Activated T-helper 17 cell treated with anti-CD3 and anti-CD28 coated beads, Interleukin-2, amount 50 U/mL, for 72 hours (primary cell): ENCODE data around the gene WWOX. TPM values are rescaled to one million over a fixed set of nuclear protein-coding genes. Genes with fewer than 3 reads are reported as not detected.

Experiments used
- ATAC-seq: fragments of 150-1000 bp; cut with Tn5 transposase; replicated peaks from 2 replicates; pipeline ENCODE4 v1.10.0; 2021; ENCODE audit warnings: mild to moderate bottlenecking, moderate library complexity
- H3K27ac Mint-ChIP-seq: one replicate; pipeline ENCODE4 v1.8.0; 2022; ENCODE audit warnings: mixed read lengths
- H3K27me3 Mint-ChIP-seq: one replicate; pipeline ENCODE4 v1.8.0; 2022; ENCODE audit warnings: mixed read lengths
- H3K36me3 Mint-ChIP-seq: one replicate; pipeline ENCODE4 v1.8.0; 2022; ENCODE audit warnings: low read depth, mild to moderate bottlenecking, mixed read lengths
- H3K4me1 Mint-ChIP-seq: one replicate; pipeline ENCODE4 v1.8.0; 2022; ENCODE audit warnings: mixed read lengths
- H3K4me3 Mint-ChIP-seq: one replicate; pipeline ENCODE4 v1.8.0; 2022; ENCODE audit warnings: mild to moderate bottlenecking, mixed read lengths
- H3K9me3 Mint-ChIP-seq: one replicate; pipeline ENCODE4 v1.8.0; 2022; ENCODE audit warnings: mixed read lengths
- total RNA-seq, 2 donors: library from RNA; stranded (reverse); gene quantifications; one replicate each; pipeline ENCODE4 v1.2.3, GENCODE V29; 2022

WWOX gene
- total RNA-seq, 2 donors from 2014 or later, result 9.4 to 16.5 TPM

DNA sequence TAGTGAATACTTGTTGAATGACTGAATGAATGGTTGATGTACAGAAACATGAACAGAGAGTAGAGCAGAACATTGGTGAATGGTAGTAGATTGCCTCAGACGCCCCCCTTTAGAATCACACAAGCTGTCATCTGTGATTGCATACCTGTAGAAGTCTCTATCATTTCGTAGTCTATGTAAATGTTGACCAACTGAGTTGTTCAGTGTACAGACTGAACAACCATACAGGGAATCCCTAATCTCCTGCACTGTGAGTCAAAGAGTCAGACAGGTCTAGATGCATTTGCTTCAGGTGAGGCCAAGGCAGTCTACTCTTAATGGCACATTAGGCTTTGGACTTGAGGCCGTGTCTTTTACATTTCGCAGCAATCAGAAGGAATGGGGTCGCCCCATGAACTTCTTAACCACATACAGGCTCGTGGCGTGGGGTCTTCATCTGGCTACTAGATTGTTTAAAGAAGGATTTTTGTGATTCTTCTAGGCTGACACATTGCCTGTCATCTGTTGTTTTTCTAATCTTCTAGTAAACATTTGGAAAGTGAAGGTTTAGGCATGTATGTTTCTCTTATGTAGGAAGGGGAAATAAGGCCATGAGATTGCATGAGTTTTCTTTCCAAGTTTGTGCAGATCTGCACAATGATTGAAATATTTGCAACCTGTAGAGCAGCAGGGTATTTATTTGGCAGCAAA, 157.4 kb downstream of the WWOX start:
- Mint-ChIP-seq H3K27ac (no peak overlapping the region), H3K36me3 (no peaks in the 10 kb centered on the region), H3K9me3 (no peaks in the 10 kb centered on the region), H3K27me3 (no peaks in the 10 kb centered on the region), H3K4me1 (no peaks in the 10 kb centered on the region), H3K4me3 (no peak overlapping the region)
- no peak for ATAC-seq

DNA sequence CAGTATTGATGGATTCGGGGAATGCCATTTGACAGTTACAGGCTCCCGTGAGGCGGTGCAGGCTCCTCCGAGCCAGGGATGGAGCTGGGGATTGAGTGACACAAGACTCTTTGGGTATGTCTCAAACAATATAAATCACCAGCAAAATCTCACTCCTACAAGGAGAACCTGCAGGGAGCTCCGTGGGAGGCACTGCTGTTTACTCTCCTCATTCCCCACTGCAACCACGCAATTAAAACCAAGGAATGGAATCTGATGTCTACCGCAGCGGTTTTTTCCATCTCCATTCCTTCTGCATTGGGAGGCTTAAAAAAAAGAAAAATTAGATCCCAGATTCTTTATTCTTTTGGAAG, 157.9 kb downstream of the WWOX start:
- no peaks in the 10 kb centered on the region for H3K9me3 Mint-ChIP-seq
- no peaks in the 10 kb centered on the region for H3K27me3 Mint-ChIP-seq
- no peaks in the 10 kb centered on the region for H3K36me3 Mint-ChIP-seq
- H3K27ac Mint-ChIP-seq, result no peak overlapping the region
- no peak for ATAC-seq
- no peak overlapping the region for H3K4me3 Mint-ChIP-seq
- H3K4me1 Mint-ChIP-seq, result no peaks in the 10 kb centered on the region

DNA sequence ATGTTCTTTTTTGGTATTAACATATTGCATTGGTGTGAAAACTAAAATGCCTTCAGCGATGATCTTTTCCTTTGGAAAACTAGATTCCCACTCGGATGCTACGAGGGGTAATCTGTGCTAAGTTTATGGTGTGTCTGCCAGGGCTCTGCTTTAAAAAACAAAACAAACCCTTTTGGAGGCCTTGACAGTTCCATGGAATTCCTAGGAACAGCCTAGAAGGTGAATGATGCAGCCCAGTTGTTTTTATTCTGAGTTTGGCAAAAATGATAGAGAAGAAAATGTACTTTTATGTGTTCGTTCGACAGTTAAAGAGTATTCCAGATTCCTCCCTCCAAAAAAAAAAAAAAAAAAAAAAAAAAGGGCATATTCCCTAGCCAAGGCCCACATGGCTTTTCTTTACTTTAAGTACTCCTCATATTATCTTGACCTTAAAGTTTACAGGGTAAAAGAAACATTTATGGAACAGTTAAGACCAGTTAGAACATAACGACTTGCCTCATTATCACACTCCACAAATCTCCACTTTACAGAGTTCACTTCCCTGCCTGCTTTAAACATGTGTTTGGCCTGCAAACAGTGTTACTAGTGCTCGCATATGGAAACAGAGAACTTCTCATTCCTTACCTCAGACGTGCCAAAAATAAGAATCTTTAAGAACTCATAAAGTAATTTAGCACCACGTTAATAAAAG, 159.1 kb downstream of the WWOX start:
- Mint-ChIP-seq H3K4me1 (no peaks in the 10 kb centered on the region), H3K4me3 (no peak overlapping the region), H3K36me3 (peaks cover 5% of the 10 kb centered on the region)

DNA sequence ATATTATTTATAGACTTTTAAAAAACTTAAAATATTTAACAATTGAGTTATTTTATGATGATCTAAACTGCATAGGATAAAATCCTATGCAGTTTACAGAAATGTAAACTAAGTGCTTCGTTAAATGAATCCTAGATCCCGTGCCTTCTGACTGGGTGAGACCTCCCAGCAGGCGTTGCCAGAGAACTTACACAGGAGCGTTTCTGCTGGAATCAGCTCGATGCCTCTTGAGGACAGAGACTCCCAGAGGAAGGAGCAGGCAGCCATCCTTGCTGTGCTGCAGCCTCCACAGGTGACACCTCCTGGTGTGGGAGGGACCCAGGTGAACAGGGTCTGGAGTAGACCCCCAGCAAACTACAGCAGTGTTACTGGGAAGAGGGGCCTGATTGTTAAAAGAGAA, 160.4 kb downstream of the WWOX start:
- Mint-ChIP-seq H3K36me3 (peaks cover 6% of the 10 kb centered on the region), H3K27me3 (no peaks in the 10 kb centered on the region), H3K27ac (no peak overlapping the region), H3K4me1 (no peaks in the 10 kb centered on the region), H3K9me3 (no peaks in the 10 kb centered on the region), H3K4me3 (no peak overlapping the region)
- no peak for ATAC-seq

More for the DNA sequence above, 159.1 kb downstream of the WWOX start:
- no peak overlapping the region for H3K27ac Mint-ChIP-seq
- H3K9me3 Mint-ChIP-seq, result no peaks in the 10 kb centered on the region
- ATAC-seq, result no peak
- no peaks in the 10 kb centered on the region for H3K27me3 Mint-ChIP-seq

DNA sequence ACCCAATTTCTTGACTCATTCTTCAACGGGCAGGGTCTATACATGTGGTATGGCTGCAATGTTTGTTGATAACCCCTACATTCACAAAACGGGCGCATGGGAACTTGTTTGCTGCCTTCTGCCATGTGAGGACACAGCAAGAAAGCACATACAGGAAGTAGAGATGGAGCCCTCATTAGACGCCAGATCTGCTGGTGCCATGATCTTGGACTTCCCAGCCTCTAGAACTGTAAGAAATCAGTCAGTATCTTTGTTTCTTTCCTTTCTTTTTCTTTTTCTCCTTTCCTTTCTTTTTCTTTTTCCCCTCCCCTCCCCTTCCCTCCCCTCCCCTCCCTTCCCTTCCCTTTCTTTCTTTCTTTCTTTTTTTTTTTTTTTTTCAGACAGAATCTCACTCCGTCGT, 165.2 kb downstream of the WWOX start:
- no peaks in the 10 kb centered on the region for H3K9me3 Mint-ChIP-seq
- no peak overlapping the region for H3K4me3 Mint-ChIP-seq
- peaks cover 6% of the 10 kb centered on the region for H3K36me3 Mint-ChIP-seq
- ATAC-seq, result no peak
- no peaks in the 10 kb centered on the region for H3K27me3 Mint-ChIP-seq
- H3K27ac Mint-ChIP-seq, result no peak overlapping the region
- H3K4me1 Mint-ChIP-seq, result no peaks in the 10 kb centered on the region

DNA sequence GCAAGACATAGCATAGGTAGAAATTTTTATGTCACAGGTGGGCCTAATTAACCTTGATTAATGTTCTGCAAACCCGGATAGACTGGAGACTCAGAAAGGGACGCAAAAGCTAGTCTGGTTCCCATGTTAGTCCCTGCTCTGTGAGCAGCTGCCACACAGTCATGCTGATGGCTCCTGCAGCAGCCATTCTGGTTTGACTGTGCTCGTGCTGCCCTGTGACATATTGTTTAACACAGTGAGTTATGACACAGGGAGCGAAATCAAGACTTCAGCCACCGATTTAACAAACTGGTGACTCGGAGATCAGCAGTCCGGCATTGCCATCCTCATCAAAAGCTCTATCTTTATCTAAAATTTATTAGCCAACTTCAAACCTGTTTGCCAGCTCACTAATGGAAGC, 169.8 kb downstream of the WWOX start:
- H3K4me1 Mint-ChIP-seq, result no peaks in the 10 kb centered on the region
- H3K9me3 Mint-ChIP-seq, result no peaks in the 10 kb centered on the region
- H3K27me3 Mint-ChIP-seq, result no peaks in the 10 kb centered on the region
- ATAC-seq, result no peak
- H3K4me3 Mint-ChIP-seq, result no peak overlapping the region
- H3K27ac Mint-ChIP-seq, result no peak overlapping the region
- H3K36me3 Mint-ChIP-seq, result no peaks in the 10 kb centered on the region

DNA sequence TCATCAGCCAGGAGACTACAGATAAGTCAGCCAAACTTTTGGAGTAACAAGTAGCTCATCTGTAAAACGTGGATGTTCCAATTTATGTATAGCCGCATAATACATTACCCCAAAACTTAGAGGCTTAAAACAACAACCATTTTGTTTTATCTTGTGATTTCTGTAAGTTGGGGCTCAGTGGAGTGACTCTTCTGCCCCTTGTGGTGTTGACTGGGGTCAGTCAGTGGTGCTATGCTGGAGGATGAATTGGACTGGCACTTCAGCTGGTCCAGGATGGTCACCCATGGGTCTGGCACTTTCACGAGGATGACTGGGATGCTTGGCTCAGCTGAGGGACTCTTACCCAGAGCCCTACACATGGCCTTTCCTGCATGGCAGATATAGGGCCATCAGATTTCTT, 172.5 kb downstream of the WWOX start:
- Mint-ChIP-seq H3K9me3 (no peaks in the 10 kb centered on the region), H3K36me3 (no peaks in the 10 kb centered on the region), H3K27ac (no peak overlapping the region), H3K4me3 (no peak overlapping the region), H3K27me3 (no peaks in the 10 kb centered on the region), H3K4me1 (no peaks in the 10 kb centered on the region)
- no peak for ATAC-seq

DNA sequence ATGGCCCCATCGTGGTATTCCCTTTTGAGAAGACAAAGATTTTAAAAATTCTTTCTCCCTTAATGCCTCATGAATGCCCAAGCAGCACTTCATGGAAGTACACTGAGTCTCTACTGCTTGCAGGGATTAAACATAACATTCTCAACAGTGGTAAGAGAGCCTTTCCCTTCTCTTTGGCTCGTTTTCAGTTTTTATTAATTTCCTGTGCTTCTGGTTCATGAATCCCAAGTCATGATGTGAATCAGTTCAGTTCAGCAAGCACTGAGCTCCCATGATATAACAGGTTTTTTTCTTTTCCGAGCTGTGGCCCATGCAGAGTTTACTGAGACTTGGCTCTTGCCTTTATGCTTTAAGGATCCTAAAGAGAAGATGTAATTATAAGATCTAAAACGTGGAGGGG, 175.3 kb downstream of the WWOX start:
- no peaks in the 10 kb centered on the region for H3K27me3 Mint-ChIP-seq
- H3K4me3 Mint-ChIP-seq, result no peak overlapping the region
- no peak overlapping the region for H3K27ac Mint-ChIP-seq
- no peaks in the 10 kb centered on the region for H3K36me3 Mint-ChIP-seq
- no peaks in the 10 kb centered on the region for H3K9me3 Mint-ChIP-seq
- H3K4me1 Mint-ChIP-seq, result no peaks in the 10 kb centered on the region
- no peak for ATAC-seq

DNA sequence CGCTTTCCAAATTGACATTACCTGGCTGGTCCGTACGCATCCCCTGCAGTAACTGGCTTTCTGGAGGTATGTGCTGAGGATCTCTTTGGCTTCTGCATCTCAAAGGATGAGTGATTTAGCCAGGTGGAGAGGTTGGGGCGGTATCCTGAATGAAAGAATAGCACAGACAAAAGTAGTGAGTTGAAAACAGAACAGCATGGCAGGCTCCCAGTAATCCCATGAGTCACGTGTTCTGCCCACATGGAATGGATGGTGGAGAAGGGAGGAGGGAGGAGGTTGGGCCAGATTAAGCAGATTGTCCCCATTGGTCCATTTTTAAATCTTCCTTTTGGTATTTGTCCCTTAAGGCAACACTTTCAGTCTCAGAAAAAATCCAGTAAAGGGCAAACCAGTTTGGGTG, 176.0 kb downstream of the WWOX start:
- Mint-ChIP-seq H3K4me1 (no peaks in the 10 kb centered on the region), H3K27ac (no peak overlapping the region), H3K36me3 (no peaks in the 10 kb centered on the region), H3K27me3 (no peaks in the 10 kb centered on the region), H3K4me3 (no peak overlapping the region), H3K9me3 (no peaks in the 10 kb centered on the region)
- no peak for ATAC-seq

DNA sequence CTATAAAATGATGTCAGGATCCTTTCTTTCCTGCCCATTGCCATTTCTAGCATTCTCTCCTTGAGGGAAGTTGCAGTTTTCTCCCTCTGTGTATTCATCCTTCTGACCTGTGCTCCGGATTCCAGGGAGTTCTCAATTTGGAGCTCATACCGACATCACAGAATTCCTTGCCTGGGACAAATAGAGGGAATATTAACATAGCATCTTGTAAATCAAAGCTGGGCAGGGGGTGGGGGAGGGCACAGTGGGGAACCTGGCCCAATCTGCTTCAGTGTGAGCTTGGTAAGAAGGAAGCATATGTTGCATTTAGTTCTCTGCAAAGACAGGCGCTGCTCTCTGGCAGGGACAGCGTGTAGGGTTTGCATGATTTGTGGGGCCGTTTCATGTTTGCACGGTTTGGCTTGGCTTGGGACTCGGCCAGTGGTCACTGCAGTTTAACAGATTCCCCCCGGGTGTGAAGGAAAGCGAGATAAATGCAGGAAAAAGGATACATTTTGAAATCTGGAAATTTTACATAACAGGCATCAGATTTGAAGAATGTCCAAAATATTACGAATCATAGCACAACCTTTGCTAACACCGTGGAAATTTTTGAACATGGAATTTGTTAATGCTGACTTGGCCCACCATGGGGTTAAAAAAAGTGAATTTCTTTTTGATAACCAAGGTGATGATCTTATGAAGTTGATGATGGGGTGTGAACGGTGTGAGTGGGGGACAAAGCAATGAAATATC, 178.0 kb downstream of the WWOX start:
- Mint-ChIP-seq H3K27ac (no peak overlapping the region), H3K36me3 (no peaks in the 10 kb centered on the region), H3K27me3 (no peaks in the 10 kb centered on the region), H3K4me1 (no peaks in the 10 kb centered on the region), H3K4me3 (no peak overlapping the region), H3K9me3 (no peaks in the 10 kb centered on the region)
- ATAC-seq, result no peak

DNA sequence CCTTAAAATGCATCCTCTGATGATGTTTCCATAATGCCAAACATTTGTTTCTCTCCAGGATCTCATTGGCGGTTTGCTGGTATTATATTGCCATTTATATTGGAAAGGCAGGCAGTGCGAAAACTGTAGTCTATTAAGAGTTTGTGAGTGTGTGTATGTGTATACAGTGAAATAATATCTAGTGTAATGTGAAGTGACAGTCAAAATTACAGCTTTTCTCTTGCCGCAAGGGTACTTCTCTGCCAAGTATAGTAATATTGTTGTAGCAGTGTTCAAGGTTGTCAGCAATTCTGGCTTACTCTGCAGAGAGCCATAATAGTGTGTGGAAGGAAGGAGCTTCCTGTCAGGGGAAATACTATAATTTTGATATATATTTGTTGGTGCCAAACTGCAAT, 178.6 kb downstream of the WWOX start:
- Mint-ChIP-seq H3K4me1 (no peaks in the 10 kb centered on the region), H3K9me3 (no peaks in the 10 kb centered on the region), H3K4me3 (no peak overlapping the region), H3K27me3 (no peaks in the 10 kb centered on the region), H3K27ac (no peak overlapping the region), H3K36me3 (no peaks in the 10 kb centered on the region)
- no peak for ATAC-seq

DNA sequence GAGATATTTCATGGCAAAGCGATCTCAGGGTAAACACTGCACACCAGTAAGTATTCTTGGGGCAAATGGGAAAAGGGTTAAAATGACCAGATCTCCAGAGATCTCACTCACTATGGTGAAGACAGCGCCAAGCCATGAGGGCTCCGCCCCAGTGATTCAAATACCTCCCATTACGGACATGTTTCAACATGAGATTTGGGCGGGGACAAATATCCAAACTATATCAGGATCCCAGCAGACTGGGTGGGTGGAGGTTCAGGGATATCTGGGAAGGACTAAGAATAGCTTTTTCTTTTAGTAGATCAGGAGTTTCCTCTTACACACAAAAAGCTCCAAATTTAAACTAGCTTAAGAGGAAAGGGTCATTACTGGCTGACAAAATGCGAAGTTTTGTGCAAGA, 181.7 kb downstream of the WWOX start:
- ATAC-seq, result no peak
- no peaks in the 10 kb centered on the region for H3K36me3 Mint-ChIP-seq
- no peak overlapping the region for H3K4me3 Mint-ChIP-seq
- no peak overlapping the region for H3K27ac Mint-ChIP-seq
- H3K27me3 Mint-ChIP-seq, result no peaks in the 10 kb centered on the region
- no peaks in the 10 kb centered on the region for H3K9me3 Mint-ChIP-seq
- H3K4me1 Mint-ChIP-seq, result no peaks in the 10 kb centered on the region

DNA sequence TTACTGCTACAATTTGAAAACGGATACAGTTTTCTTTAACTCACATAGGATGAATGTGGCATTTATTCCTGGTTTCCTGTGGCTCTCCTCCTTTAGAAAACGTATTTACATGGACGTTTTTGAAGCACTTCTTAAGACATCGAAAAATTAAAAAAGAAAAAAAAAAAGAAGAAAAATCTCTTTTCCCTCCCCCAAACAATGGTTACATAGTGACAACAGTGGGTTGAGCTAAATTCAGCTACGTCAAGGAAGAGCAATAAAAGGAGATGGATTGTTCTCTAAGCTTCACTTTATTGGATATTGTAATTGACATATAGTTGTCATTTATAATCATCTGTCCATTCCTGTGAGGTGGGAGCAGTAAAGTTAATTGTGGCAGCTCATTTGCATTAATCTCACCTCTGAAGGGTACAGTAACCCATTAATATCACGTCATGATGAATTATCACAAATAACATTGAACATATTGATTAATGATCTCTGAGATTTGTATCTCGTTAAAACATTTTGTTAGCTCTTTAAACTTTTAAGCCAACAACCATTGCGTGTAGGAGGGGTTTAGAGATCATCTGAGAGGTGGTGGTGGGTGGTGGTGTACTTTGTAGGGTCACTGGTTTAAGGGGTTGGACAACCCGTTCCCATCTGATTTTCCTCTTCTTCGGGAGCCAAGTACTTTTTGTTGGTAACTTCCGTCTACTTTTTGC, 184.2 kb downstream of the WWOX start:
- Mint-ChIP-seq H3K36me3 (no peaks in the 10 kb centered on the region), H3K9me3 (no peaks in the 10 kb centered on the region), H3K4me3 (no peak overlapping the region), H3K4me1 (no peaks in the 10 kb centered on the region), H3K27ac (no peak overlapping the region), H3K27me3 (no peaks in the 10 kb centered on the region)
- no peak for ATAC-seq

DNA sequence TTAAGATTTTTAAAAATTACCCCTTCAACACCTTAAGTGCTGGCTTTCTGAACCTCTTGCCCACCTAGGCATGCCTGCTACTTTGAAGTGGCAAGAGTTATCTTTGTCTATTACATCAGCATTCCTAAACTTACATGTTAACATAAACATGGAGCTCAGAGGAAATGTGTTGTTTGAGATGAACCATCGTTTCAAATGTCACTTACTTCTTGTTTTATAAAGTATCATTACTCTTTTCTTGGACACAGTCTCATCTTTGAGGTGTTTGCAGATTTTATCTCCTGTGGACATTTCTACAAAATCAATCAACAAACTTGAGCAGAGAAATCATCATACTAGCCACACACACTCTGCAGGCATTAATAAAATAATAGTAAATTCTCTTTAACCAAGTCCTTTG, 184.9 kb downstream of the WWOX start:
- no peaks in the 10 kb centered on the region for H3K9me3 Mint-ChIP-seq
- H3K27ac Mint-ChIP-seq, result no peak overlapping the region
- H3K27me3 Mint-ChIP-seq, result no peaks in the 10 kb centered on the region
- no peak overlapping the region for H3K4me3 Mint-ChIP-seq
- no peaks in the 10 kb centered on the region for H3K4me1 Mint-ChIP-seq
- no peak for ATAC-seq
- no peaks in the 10 kb centered on the region for H3K36me3 Mint-ChIP-seq
